Ishikawa (cell line): ENCODE measurements around the gene BAZ1A.

Experiments
- CEBPB ChIP-seq: IDR thresholded peaks from 2 replicates; pipeline ENCODE4 v1.6.1; 2012
- CREB1 ChIP-seq: IDR thresholded peaks from 2 replicates; pipeline ENCODE4 v1.6.1; 2012; ENCODE audit warnings: low read depth
- EGR1 ChIP-seq: IDR thresholded peaks from 2 replicates; pipeline ENCODE4 v1.6.1; 2012
- EP300 ChIP-seq: IDR thresholded peaks from 2 replicates; pipeline ENCODE4 v1.6.1; 2012; ENCODE audit warnings: borderline replicate concordance
- FOXM1 ChIP-seq: IDR thresholded peaks from 2 replicates; pipeline ENCODE4 v1.6.1; 2012; ENCODE audit warnings: low read depth, borderline replicate concordance
- NFIC ChIP-seq: IDR thresholded peaks from 2 replicates; pipeline ENCODE4 v1.6.1; 2012
- RAD21 ChIP-seq: IDR thresholded peaks from 2 replicates; pipeline ENCODE4 v1.6.1; 2012; ENCODE audit warnings: low read depth
- TAF1 ChIP-seq: IDR thresholded peaks from 2 replicates; pipeline ENCODE4 v1.6.1; 2012; ENCODE audit warnings: low read depth, mild to moderate bottlenecking
- TCF12 ChIP-seq: IDR thresholded peaks from 2 replicates; pipeline ENCODE4 v1.6.1; 2012; ENCODE audit warnings: low read depth
- TEAD4 ChIP-seq: IDR thresholded peaks from 2 replicates; pipeline ENCODE4 v1.6.1; 2012
- YY1 ChIP-seq: IDR thresholded peaks from 2 replicates; pipeline ENCODE4 v1.6.1; 2012; ENCODE audit warnings: low read depth
- ZBTB7A ChIP-seq: IDR thresholded peaks from 2 replicates; pipeline ENCODE4 v1.6.1; 2012; ENCODE audit warnings: low read depth
- TF ChIP-seq, protein P1 (sequence below): IDR thresholded peaks from 2 replicates; pipeline ENCODE4 v1.6.1; 2012
- TF ChIP-seq, protein P2 (sequence below): IDR thresholded peaks from 2 replicates; pipeline ENCODE4 v1.6.1; 2012
- TF ChIP-seq, protein P3 (sequence below): IDR thresholded peaks from 2 replicates; pipeline ENCODE4 v1.6.1; 2012; ENCODE audit warnings: low read depth, mild to moderate bottlenecking

BAZ1A gene

DNA sequence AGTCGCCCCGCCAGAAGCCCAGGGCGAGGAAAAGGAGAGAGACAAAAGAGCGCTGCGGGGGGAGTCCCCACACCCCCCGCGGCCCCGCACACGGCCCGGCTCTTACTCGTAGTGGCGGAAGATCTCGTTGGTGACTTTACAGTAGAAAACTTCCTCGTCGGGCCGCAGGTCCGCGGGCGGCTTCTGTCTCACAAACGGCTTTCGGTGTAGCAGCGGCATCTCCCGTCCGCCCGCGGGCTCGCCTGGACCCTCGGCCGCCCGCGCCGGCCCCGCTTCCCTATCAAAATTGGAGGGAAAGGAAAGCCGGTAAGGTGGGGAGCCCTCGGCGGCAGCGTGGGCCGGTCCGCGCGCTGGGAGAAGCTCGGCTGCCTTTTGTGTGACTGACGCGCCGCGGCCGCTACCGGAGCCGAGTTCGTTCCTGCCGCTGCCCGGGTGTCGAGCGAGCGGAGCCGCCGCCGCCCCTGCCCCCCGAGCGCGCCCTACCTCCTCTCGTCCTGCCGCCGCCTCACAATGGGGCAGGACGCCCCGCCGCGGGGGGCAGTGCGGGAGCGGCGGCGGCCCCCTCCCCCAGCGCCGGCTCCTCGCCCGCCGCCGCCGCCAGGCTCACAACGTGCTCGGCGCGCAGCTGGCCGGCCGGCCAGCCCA lies 652 bp downstream of the BAZ1A start:
- TF ChIP-seq TCF12 = no peak
- TF ChIP-seq, protein P1, sequence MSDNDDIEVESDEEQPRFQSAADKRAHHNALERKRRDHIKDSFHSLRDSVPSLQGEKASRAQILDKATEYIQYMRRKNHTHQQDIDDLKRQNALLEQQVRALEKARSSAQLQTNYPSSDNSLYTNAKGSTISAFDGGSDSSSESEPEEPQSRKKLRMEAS = peak; percentile 51; the same call in 1 of the 2 replicates

DNA sequence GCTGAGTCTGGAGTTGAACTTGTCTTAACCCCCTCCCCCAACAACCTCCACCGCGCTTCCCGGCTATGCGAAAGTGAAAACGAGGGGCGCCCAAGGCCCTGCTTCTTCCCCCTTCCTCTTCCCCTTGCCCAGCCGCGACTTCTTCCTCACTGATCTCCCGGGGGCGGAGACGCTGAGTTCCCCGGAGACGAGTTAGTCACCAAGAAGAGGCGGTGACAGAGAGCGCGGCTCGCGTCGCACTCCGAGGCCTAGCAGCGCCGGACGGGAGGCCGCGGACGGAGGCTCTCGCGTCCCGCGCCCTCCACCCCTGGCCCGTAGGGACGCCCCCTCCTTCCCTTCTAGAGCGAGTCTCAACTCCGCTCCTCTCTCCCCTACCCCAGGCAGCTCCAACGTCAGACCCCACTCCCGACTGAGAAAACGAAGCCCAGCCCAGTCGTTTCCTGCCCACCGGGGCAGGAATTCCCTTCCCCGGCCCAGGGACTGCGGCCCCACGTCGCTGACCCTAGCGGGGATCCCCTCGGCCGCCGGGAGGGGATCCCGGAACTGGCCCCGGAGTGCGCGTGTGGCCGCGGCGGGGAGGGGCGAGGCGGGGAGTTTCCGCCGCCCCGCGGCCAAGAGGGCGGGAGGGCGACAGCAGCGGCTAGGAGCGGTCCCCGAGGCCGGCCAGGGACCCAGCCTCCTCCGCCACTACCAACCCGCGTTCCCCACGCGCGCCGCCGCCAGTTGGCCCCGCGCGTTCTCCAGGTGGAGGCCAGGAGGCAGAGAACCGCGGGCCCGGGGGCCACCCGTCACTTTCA lies 1.4 kb downstream of the BAZ1A start:
- TF ChIP-seq CEBPB = no peak
- TF ChIP-seq, protein P2, sequence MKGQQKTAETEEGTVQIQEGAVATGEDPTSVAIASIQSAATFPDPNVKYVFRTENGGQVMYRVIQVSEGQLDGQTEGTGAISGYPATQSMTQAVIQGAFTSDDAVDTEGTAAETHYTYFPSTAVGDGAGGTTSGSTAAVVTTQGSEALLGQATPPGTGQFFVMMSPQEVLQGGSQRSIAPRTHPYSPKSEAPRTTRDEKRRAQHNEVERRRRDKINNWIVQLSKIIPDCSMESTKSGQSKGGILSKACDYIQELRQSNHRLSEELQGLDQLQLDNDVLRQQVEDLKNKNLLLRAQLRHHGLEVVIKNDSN = no peak; the same call in 1 of the 2 replicates
- TF ChIP-seq TAF1 = peak; percentile 5
- TF ChIP-seq EP300 = no peak
- TF ChIP-seq ZBTB7A = peak; percentile 70; the same call in 1 of the 2 replicates
- TF ChIP-seq, protein P1 = peak; percentile 57
- no peak for TF ChIP-seq YY1
- TF ChIP-seq TEAD4 = no peak

DNA sequence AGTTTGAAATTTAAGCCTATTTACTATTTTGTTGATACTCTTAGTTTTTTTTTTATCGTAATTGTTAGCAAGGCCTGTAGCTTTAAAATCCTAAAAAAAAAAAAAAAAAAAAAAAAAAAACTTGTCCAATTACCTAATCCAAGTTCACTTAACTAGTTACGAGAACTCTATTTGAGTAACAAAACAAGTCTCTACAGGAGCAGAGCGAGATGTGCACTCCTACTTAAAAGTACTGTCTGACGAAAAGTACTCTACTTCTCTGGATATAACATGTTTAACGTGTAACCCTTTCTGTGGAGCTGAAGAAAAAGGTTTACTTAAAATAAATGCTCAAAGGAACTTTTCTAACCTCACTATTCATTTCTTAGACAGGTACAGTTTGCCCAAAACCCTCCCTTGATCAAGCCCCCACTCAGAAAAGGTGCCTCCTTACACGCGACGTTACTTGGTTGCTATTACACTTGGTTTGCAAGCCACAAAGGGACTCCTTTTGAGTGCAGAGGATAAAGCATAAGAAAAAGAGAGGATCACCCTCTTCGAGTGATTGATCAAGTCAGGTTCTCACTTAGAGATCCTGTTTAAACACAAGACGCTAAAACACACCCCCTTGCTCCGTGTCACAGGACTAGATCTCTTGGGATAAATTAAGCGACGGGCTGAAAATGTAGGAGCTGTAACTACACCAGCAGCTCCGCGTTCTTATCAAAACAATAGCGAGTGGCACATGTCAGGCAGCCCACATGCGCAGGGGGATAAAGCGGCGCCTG lies 2.2 kb downstream of the BAZ1A start:
- TF ChIP-seq NFIC (no peak), RAD21 (no peak)
- TF ChIP-seq, protein P1 = peak; percentile 65; the same call in 1 of the 2 replicates

DNA sequence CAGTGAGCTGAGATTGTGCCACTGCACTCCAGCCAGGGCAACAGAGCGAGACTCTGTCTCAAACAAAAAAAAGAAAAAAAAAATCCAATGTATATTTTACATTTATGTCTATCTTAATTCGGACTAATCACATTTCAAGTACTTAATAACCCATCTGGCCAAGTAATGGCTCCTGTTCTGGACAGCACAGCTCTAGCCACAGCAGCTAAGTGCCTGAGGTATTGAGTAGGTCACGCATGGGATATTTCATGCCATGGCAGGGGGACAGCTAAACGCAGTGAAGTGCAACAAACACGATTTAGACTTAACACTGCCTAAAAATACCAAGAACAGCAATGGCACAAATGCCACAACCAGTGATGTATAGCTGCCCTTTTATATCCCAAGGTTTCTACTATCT lies 8.0 kb downstream of the BAZ1A start:
- TF ChIP-seq CREB1 (no peak), TEAD4 (no peak), TCF12 (no peak), RAD21 (no peak), FOXM1 (no peak), EP300 (no peak), ZBTB7A (no peak), NFIC (no peak), CEBPB (no peak), YY1 (no peak), TAF1 (no peak), EGR1 (no peak)
- TF ChIP-seq, protein P2 = no peak
- TF ChIP-seq, protein P1 = no peak
- TF ChIP-seq, protein P3, sequence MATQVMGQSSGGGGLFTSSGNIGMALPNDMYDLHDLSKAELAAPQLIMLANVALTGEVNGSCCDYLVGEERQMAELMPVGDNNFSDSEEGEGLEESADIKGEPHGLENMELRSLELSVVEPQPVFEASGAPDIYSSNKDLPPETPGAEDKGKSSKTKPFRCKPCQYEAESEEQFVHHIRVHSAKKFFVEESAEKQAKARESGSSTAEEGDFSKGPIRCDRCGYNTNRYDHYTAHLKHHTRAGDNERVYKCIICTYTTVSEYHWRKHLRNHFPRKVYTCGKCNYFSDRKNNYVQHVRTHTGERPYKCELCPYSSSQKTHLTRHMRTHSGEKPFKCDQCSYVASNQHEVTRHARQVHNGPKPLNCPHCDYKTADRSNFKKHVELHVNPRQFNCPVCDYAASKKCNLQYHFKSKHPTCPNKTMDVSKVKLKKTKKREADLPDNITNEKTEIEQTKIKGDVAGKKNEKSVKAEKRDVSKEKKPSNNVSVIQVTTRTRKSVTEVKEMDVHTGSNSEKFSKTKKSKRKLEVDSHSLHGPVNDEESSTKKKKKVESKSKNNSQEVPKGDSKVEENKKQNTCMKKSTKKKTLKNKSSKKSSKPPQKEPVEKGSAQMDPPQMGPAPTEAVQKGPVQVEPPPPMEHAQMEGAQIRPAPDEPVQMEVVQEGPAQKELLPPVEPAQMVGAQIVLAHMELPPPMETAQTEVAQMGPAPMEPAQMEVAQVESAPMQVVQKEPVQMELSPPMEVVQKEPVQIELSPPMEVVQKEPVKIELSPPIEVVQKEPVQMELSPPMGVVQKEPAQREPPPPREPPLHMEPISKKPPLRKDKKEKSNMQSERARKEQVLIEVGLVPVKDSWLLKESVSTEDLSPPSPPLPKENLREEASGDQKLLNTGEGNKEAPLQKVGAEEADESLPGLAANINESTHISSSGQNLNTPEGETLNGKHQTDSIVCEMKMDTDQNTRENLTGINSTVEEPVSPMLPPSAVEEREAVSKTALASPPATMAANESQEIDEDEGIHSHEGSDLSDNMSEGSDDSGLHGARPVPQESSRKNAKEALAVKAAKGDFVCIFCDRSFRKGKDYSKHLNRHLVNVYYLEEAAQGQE = no peak

DNA sequence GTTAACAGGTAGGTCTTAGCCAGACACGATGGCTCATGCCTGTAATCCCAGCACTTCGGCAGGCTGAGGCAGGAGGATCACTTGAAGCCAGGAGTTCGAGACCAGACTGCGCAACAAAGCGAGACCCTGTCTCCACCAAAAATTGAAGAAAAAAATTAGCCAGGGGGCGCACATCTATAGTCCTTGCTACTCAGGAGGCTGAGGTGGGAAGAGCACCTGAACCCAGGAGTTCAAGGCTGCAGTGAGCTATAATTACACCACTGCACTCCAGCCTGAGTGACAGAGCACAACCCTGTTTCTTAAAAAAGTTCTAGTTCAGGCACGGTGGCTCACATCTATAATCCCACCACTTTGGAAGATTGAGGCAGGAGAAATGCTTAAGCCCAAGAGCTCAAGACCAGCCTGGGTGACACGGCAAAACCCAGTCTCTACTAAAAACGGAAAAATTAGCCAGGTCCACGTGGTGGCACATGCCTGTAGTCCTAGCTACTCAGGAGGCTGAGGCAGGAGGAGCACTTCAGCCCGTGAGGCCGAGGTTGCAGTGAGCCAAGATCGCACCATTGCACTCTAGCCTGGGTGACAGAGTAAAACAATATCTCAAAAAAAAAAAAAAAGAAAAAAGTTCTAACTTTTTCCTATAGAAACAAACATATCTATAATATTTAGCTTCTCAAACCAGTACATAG lies 9.1 kb downstream of the BAZ1A start:
- TF ChIP-seq ZBTB7A (no peak), CEBPB (no peak), CREB1 (no peak), FOXM1 (no peak), EP300 (no peak), YY1 (no peak), TEAD4 (no peak), NFIC (no peak), EGR1 (no peak), TAF1 (no peak), TCF12 (no peak)
- TF ChIP-seq, protein P2 = no peak
- TF ChIP-seq, protein P3 = no peak
- TF ChIP-seq, protein P1 = no peak
